ENCODE data around the gene FUBP3.

FUBP3 gene

GRCh38 chr9:130662099-130662969 is 83.0 kb downstream of the FUBP3 start:
- no peak for DNase-seq (ENCODE audit: low read depth in 3 of 3)

DNA sequence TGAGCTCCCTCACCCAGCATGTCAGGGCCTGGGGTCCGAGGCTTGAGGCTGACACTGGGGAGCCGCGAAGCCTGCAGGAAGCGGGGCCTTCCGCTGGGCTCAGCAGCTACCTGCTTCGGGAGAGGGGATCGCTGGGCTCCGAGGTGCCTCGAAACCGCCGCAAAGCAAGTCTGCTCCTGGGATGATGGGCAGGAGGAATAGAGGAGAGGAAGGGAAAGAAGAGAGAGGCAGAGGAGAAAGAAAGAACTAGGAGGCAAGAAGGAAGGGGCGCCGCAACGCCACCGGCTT is 83.5 kb downstream of the FUBP3 start:
- DNase-seq (ENCODE audit: low read depth in 3 of 3) = no peak

DNA sequence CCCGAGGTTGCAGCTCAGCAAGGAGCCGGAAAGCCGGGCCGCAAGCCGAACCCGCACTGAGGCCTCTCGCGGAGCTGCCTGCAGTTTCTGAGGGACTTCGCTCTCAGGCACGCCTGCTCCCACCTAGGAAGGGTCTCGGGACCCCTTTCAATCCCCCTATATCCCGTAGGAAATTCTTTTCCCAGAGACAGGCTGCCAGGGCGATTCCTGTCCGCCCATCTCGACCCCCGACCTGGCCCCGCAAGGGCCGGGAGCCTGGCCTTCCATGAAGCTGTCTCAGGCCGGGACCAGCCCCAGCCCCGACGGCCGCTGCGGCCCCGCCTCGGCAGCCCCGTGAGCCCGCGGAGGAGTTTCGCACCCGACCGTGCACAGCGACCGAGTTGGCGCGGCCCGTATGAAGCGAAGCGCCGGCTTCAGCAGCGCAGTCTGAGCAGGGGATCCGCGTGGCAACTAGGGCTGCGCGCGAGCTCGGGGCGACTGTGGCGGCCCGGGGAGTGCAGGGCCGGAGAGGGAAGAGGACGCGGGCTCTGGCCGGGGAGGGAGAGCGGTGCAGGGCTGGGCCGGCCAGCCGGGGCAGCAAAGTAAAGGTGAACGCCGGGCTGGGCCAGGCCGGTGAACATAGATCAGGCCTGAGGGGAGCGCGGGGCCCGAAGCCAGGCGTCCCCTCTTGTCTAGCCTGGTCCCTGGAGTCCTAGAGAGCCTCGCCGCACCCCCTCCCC is 84.0 kb downstream of the FUBP3 start:
- no peak for DNase-seq (ENCODE audit: low read depth in 3 of 3)

GRCh38 chr9:130663977-130664250 is 84.5 kb downstream of the FUBP3 start:
- no peak for DNase-seq (ENCODE audit: low read depth in 3 of 3)

- DNase-seq (ENCODE audit: low read depth in 3 of 3) = no peak
Observed at GRCh38 chr9:130664251-130665028, 85.1 kb downstream of the FUBP3 start, which contains the start of gene PRDM12. Gene PRDM12 (plus strand): TSS chr9:130664594. CDS start chr9:130664654, 60 bp downstream.

DNA sequence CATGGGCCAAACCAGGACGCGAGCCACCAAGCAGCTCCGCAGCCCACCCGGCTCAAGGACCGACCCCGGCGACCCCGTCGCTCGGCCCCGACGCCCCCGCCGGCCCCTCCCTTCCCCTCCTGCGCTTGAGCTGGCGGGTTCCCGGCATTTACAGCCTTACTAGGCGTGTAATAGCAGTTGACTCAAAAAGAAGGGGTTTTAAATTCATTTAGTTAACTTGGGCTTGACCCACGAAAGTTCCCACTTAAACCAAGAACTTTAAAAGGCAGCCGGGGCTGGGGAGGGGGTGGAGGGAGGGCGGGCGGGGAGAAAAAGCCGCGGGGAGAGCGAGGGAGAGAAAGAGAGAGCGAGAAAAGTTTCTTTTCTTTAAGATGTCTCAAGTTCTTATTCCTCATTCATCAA is 85.7 kb downstream of the FUBP3 start:
- no peak for DNase-seq (ENCODE audit: low read depth in 3 of 3)

- DNase-seq (ENCODE audit: low read depth in 3 of 3) = no peak
Observed at GRCh38 chr9:130665431-130666392, 86.3 kb downstream of the FUBP3 start.

- no peak for DNase-seq (ENCODE audit: low read depth in 3 of 3)
Observed at GRCh38 chr9:130666393-130667119, 87.2 kb downstream of the FUBP3 start.

DNA sequence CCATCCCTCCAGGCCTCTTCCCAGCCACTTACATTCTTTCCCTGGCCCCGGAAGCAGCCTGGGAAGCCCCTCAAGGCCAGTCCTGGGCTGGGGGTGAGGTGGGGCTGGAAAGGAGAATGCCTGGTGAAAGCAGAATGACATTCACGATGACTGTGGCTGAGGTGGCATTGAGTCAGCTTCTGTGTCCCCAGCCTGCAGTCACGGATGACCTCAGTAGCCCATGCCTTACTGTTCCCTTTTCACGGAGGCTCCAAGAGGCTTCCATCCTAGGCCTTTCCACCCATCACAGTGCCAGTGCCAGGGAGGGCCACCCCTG is 87.7 kb downstream of the FUBP3 start:
- no peak for DNase-seq (ENCODE audit: low read depth in 3 of 3)

- DNase-seq (ENCODE audit: low read depth in 3 of 3) = no peak
Observed at GRCh38 chr9:130668196-130668595, 88.8 kb downstream of the FUBP3 start.

- DNase-seq (ENCODE audit: low read depth in 3 of 3) = no peak
Observed at GRCh38 chr9:130668659-130669058, 89.3 kb downstream of the FUBP3 start.

GRCh38 chr9:130669965-130670364 is 90.6 kb downstream of the FUBP3 start:
- DNase-seq (ENCODE audit: low read depth in 3 of 3) = no peak

- no peak for DNase-seq (ENCODE audit: low read depth in 3 of 3)
Observed at GRCh38 chr9:130670644-130671043, 91.3 kb downstream of the FUBP3 start.

GRCh38 chr9:130672466-130672865 is 93.1 kb downstream of the FUBP3 start:
- DNase-seq (ENCODE audit: low read depth in 3 of 3) = no peak

GRCh38 chr9:130672933-130673615 is 93.7 kb downstream of the FUBP3 start:
- DNase-seq (ENCODE audit: low read depth in 3 of 3) = no peak

DNA sequence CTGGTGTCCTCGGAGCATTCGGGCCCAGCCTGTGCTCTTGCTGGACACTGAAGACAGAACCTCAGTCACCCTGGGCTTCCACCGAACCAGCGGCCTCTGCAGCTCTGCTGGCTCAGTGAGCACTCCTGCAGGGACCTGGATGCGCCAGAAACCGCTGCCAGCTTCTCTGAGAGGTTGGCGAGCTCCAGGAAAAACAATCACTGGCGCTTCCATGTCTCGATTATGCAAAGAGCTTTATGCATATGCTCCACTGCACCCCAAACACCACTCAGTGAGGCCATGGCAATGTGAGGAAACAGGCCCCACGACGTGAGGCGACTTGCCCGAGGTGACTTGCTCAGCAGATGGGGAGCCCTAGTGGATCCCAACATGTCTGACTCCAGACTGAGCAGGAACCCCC is 96.0 kb downstream of the FUBP3 start:
- no peak for DNase-seq (ENCODE audit: low read depth in 3 of 3)

- no peak for DNase-seq (ENCODE audit: low read depth in 3 of 3)
Observed at GRCh38 chr9:130677252-130677651, 97.9 kb downstream of the FUBP3 start.

DNA sequence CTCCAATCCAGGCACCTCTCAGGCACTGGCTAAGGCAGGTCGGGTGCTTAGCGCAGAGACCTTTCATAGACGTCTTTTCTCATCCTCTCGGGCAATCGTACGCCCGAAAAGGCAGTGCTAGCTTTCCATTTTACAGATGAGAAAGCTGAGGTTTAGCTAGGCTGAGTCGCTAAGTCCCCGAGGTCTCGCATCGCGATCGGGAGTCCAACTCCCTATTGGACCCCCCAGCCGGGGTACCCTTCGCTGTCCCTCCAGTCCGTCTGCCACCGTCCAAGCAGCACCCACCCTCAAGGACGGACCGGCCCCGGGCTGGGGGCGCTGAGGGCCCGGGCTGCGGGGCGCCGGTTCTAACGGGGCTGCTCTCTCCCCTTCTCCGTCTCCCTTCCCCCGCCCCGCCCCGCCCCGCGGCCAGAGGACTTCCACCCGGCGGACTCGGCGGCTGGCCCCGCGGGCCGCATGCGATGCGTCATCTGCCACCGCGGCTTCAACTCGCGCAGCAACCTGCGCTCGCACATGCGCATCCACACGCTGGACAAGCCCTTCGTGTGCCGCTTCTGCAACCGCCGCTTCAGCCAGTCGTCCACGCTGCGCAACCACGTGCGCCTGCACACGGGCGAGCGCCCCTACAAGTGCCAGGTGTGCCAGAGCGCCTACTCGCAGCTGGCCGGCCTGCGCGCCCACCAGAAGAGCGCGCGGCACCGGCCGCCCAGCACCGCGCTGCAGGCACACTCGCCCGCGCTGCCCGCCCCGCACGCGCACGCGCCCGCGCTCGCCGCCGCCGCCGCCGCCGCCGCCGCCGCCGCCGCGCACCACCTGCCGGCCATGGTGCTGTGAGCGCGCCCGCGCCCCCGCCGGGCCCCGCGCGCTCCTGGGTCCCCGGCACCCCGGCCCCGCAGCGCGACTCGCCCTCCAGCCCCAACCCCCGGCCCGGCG is 101.7 kb downstream of the FUBP3 start:
- DNase-seq (ENCODE audit: low read depth in 3 of 3) = peak in 2 of 3 experiments; percentile 26 to 53

- DNase-seq (ENCODE audit: low read depth in 3 of 3) = no peak
Observed at GRCh38 chr9:130681769-130682420, 102.5 kb downstream of the FUBP3 start.
